Endothelial cell of umbilical vein (primary cell): Measurements from ENCODE around the gene DUSP8. TPM values are rescaled to one million over a fixed set of nuclear protein-coding genes. Genes with fewer than 3 reads are reported as not detected.

Experiments used
- BruUV-seq: library from RNA; stranded (reverse); fragments of 400-500 nt; replicated peaks from 2 replicates; lab custom pipeline; 2021; lab: Mats Ljungman, UMichigan
- CTCF ChIA-PET: fragments of 300-600, 350-600 bp; sonication (Branson Sonifier 250); formaldehyde crosslinking; loops from one replicate; lab custom pipeline; 2021; ENCODE audit warnings: antibody characterized with exemption, inconsistent platforms; lab: Charles Lee
- POLR2A ChIA-PET: fragments of 300-600, 350-600 bp; sonication (Branson Sonifier 250); formaldehyde crosslinking; loops from one replicate; lab custom pipeline; 2021; ENCODE audit warnings: antibody characterized with exemption, inconsistent platforms; lab: Charles Lee
- DNase-seq: peaks from one replicate; pipeline ENCODE4 v3.0.0-alpha.2; 2011; ENCODE audit warnings: low read depth, low spot score
- FAIRE-seq: peaks from 2 replicates; lab custom pipeline; 2011; peaks lifted over from hg19 to GRCh38; lab: Jason Lieb, UNC
- H2AFZ ChIP-seq: 2 replicates; pipeline ENCODE4 v1.6.0; 2012; ENCODE audit warnings: low read depth, low read length, control low read depth, inconsistent platforms
- H3K27ac ChIP-seq: 2 replicates; pipeline ENCODE4 v1.5.1; 2011; ENCODE audit warnings: low read depth, mild to moderate bottlenecking, control low read depth, low read length, moderate library complexity; ENCODE audit not compliant: insufficient read depth
- H3K27me3 ChIP-seq, 2 experiments: 2 replicates each; pipeline versions ENCODE4 v1.6.0 to v1.6.1; 2011; ENCODE audit warnings: low read length in 2 of 2, mixed read lengths in 1 of 2; ENCODE audit not compliant: control insufficient read depth in 2 of 2, insufficient read depth in 2 of 2
- H3K36me3 ChIP-seq, 2 experiments: 2 replicates in 1 of 2; 3 replicates in 1 of 2; pipeline ENCODE4 v1.5.1; 2011; ENCODE audit warnings: low read length in 2 of 2, mild to moderate bottlenecking in 1 of 2, moderate library complexity in 1 of 2; ENCODE audit not compliant: control insufficient read depth in 2 of 2, insufficient read depth in 2 of 2; ENCODE audit errors: extremely low read depth in 1 of 2
- H3K4me1 ChIP-seq: 3 replicates; pipeline ENCODE4 v1.5.1; 2011; ENCODE audit warnings: mild to moderate bottlenecking, low read length; ENCODE audit not compliant: control insufficient read depth, insufficient read depth; ENCODE audit errors: extremely low read depth
- H3K4me2 ChIP-seq: 2 replicates; pipeline ENCODE4 v1.6.1; 2011; ENCODE audit warnings: low read length, control low read depth, mixed read lengths; ENCODE audit not compliant: insufficient read depth
- H3K4me3 ChIP-seq, 3 experiments: fragments of 200-600 bp in 1 of 3; sonication (generic), shearing (Covaris generic) in 1 of 3; replicated peaks in 1 of 3; 2 replicates each; pipeline ENCODE4 v1.5.1; 2011 to 2016; ENCODE audit warnings: control low read depth in 3 of 3, low read length in 3 of 3, mild to moderate bottlenecking in 2 of 3, inconsistent platforms in 1 of 3, low read depth in 1 of 3, moderate library complexity in 1 of 3; ENCODE audit not compliant: insufficient read depth in 1 of 3
- H3K79me2 ChIP-seq: 2 replicates; pipeline ENCODE4 v1.6.0; 2012; ENCODE audit warnings: low read length, inconsistent platforms; ENCODE audit not compliant: control insufficient read depth, insufficient read depth
- H3K9ac ChIP-seq: replicated peaks from 2 replicates; pipeline ENCODE3; 2011; ENCODE audit warnings: low read length, control low read depth; ENCODE audit not compliant: insufficient read depth; ENCODE audit errors: extremely low read depth
- H3K9me1 ChIP-seq: replicated peaks from 3 replicates; pipeline ENCODE4 v1.6.0; 2011; ENCODE audit warnings: mild to moderate bottlenecking, low read length; ENCODE audit not compliant: control insufficient read depth, insufficient read depth; ENCODE audit errors: extremely low read depth
- H3K9me3 ChIP-seq: replicated peaks from 2 replicates; pipeline ENCODE4 v1.5.1; 2012; ENCODE audit warnings: low read length, inconsistent platforms; ENCODE audit not compliant: control insufficient read depth, insufficient read depth
- H4K20me1 ChIP-seq: replicated peaks from 2 replicates; pipeline ENCODE3; 2011; ENCODE audit warnings: mild to moderate bottlenecking, low read length; ENCODE audit not compliant: control insufficient read depth, insufficient read depth; ENCODE audit errors: extremely low read depth
- CTCF ChIP-seq, 2 donors: IDR thresholded peaks; 1 replicate in 1 of 2; 2 replicates in 1 of 2; pipeline ENCODE4 v1.5.1; 2011; ENCODE audit warnings: low read length in 2 of 2, mild to moderate bottlenecking in 2 of 2, moderate library complexity in 2 of 2, control low read depth in 1 of 2, inconsistent platforms in 1 of 2, low read depth in 1 of 2; ENCODE audit not compliant: insufficient read depth in 1 of 2; ENCODE audit errors: extremely low read depth in 1 of 2
- EZH2 ChIP-seq: IDR thresholded peaks from 2 replicates; pipeline ENCODE4 v1.6.1; 2012; ENCODE audit warnings: borderline replicate concordance, low read depth, mild to moderate bottlenecking, moderate library complexity, low read length, inconsistent platforms; ENCODE audit not compliant: severe bottlenecking
- FOS ChIP-seq: IDR thresholded peaks from 2 replicates; pipeline ENCODE4 v1.6.1; 2011; ENCODE audit warnings: mild to moderate bottlenecking, low read length, moderate library complexity, borderline replicate concordance; ENCODE audit not compliant: insufficient read depth
- GATA2 ChIP-seq: IDR thresholded peaks from 2 replicates; pipeline ENCODE4 v1.7.0; 2011; ENCODE audit warnings: low read depth, mild to moderate bottlenecking, moderate library complexity, mixed read lengths, low read length; ENCODE audit not compliant: insufficient read length, insufficient read depth
- JUN ChIP-seq: IDR thresholded peaks from 2 replicates; pipeline ENCODE4 v1.6.1; 2011; ENCODE audit warnings: borderline replicate concordance, low read depth; ENCODE audit not compliant: insufficient read length, insufficient read depth
- MAX ChIP-seq: IDR thresholded peaks from 2 replicates; pipeline ENCODE4 v1.6.1; 2011; ENCODE audit not compliant: insufficient read depth, insufficient read length
- MYC ChIP-seq: IDR thresholded peaks from one replicate; pipeline ENCODE4 v1.6.1; 2011; ENCODE audit warnings: mild to moderate bottlenecking, low read depth, low read length
- POLR2A ChIP-seq: IDR thresholded peaks from 2 replicates; pipeline ENCODE4 v1.6.1; 2012; ENCODE audit warnings: low read depth, mild to moderate bottlenecking, control low read depth, low read length
- POLR2AphosphoS5 ChIP-seq: IDR thresholded peaks from 2 replicates; pipeline ENCODE4 v1.6.1; 2012; ENCODE audit warnings: low read depth, mild to moderate bottlenecking, control low read depth, low read length, moderate library complexity; ENCODE audit not compliant: insufficient read depth
- dilution Hi-C: fragments of 300-500 bp; cut with MboI; formaldehyde crosslinking; loops from one replicate; pipeline ENCODE4 v1.15.0; 2019; ENCODE audit warnings: low sequenced_read_pairs; ENCODE audit not compliant: extremely low pct_ligation_motif_present
- intact Hi-C: fragments of 100-400 bp; cut with micrococcal nuclease; formaldehyde crosslinking; loops from one replicate; pipeline ENCODE4 v1.10.0; 2022
- polyA plus RNA-seq, 4 experiments: library from polyadenylated mRNA; depleted of rRNA in 3 of 4; stranded (reverse) in 3 of 4; unstranded in 1 of 4; fragments of >200 nt; gene quantifications; 2 replicates each; pipeline versions ENCODE4 v1.2.1 to v1.2.3, GENCODE V29; 2011 to 2012; ENCODE audit warnings: missing spikeins in 1 of 4
- total RNA-seq: library from RNA; stranded (reverse); gene quantifications from 2 replicates; pipeline ENCODE4 v1.2.3, GENCODE V29; 2021

Gene DUSP8
- total and polyA plus RNA-seq, 2 donors (not counting 3 experiments of a cell fraction or from before 2014, with no cell fraction given): 4.6 to 5.9 TPM

DNA sequence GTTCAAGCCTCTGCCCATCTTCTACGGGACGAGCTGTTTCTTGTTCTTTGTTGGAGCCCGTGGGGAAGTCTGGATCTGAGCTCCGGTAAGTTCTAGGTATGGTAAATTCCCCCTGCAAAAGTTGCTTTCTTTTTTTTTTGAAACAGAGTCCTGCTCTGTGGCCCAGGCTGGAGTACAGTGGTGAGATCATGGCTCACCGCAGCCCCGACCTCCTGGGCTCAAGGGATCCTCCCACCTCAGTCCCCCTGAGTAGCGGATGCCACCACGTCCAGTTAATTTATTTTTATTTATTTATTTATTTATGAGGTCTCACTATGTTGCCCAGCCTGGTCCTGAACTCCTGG lies 50.0 kb downstream of the DUSP8 start:
- FAIRE-seq (no peak), DNase-seq (no peak)
- intact Hi-C loops (no loop called here), dilution Hi-C loops (no loop called here)
- H3K27ac ChIP-seq: no peak overlapping the region
- H3K9ac ChIP-seq: no peak overlapping the region
- H4K20me1 ChIP-seq: no peaks in the 10 kb centered on the region
- peaks cover 22% of the 10 kb centered on the region for H3K79me2 ChIP-seq
- H3K4me3 ChIP-seq: no peak overlapping the region
- POLR2A ChIA-PET: no interaction called here
- H3K9me1 ChIP-seq: no peaks in the 10 kb centered on the region
- no TSS peak for BruUV-seq
- H3K4me2 ChIP-seq: no peak overlapping the region
- CTCF ChIA-PET: interaction anchor here (2.4 kb wide), 1 partner anchor 53 kb away, joined by 8 read pairs; no protein-coding TSS in a partner anchor
- H3K4me1 ChIP-seq: no peaks in the 10 kb centered on the region
- H3K27me3 ChIP-seq: no peaks in the 10 kb centered on the region
- H3K36me3 ChIP-seq: no peaks in the 10 kb centered on the region
- H2AFZ ChIP-seq: no peak overlapping the region
- TF ChIP-seq GATA2: no peak
- no peak for TF ChIP-seq MYC
- no peak for TF ChIP-seq FOS
- TF ChIP-seq POLR2AphosphoS5: no peak
- no peak for TF ChIP-seq CTCF (IDR thresholded peaks at IDR 0.05; ENCODE audit: extremely low read depth in 1 of 2, insufficient read depth in 1 of 2, low read depth in 1 of 2, low read length in 2 of 2)
- no peak for TF ChIP-seq JUN
- TF ChIP-seq POLR2A: no peak
- TF ChIP-seq EZH2: no peak
- TF ChIP-seq MAX: no peak
- H3K9me3 ChIP-seq: no peaks in the 10 kb centered on the region
